PC-3 (cell line): Measurements from ENCODE around the gene DMAP1. TPM values are rescaled to one million over a fixed set of nuclear protein-coding genes. Genes with fewer than 3 reads are reported as not detected.

Experiments
- ATAC-seq: fragments of 200-7000 bp; cut with Tn5 transposase; 2 replicates; pipeline ENCODE4 v1.9.1; 2020; ENCODE audit warnings: mild to moderate bottlenecking, moderate library complexity
- BruUV-seq: library from RNA; stranded (reverse); fragments of 400-500 nt; replicated peaks from 2 replicates; lab custom pipeline; 2021; lab: Mats Ljungman, UMichigan
- CTCF ChIA-PET: fragments of 300-600 bp; sonication (Branson Sonifier 250); formaldehyde crosslinking; loops from one replicate; lab custom pipeline; 2022; ENCODE audit warnings: antibody characterized with exemption; lab: Charles Lee
- POLR2A ChIA-PET: fragments of 300-600 bp; sonication (Branson Sonifier 250); formaldehyde crosslinking; loops from one replicate; lab custom pipeline; 2022; ENCODE audit warnings: antibody characterized with exemption; ENCODE audit not compliant: unreplicated experiment; lab: Charles Lee
- DNase-seq: peaks from one replicate; pipeline ENCODE4 v3.0.0-alpha.2; 2015
- H2AFZ ChIP-seq: fragments of 300-600 bp; sonication (generic); 2 replicates; pipeline ENCODE4 v1.6.0; 2016; ENCODE audit warnings: antibody characterized with exemption, low read length
- H3F3A ChIP-seq: fragments of 300-600 bp; sonication (generic); one replicate; pipeline ENCODE4 v1.6.0; 2017; ENCODE audit warnings: antibody characterized with exemption, low read length, control low read depth, mild to moderate bottlenecking; ENCODE audit not compliant: unreplicated experiment
- H3K27ac ChIP-seq: fragments of 300-600 bp; sonication (generic); 2 replicates; pipeline ENCODE4 v1.5.1; 2016; ENCODE audit warnings: mild to moderate bottlenecking, low read length
- H3K27me3 ChIP-seq: fragments of 300-600 bp; sonication (generic); 2 replicates; pipeline ENCODE4 v1.6.1; 2016; ENCODE audit warnings: low read length, mixed read lengths
- H3K36me3 ChIP-seq: fragments of 300-600 bp; sonication (generic); 2 replicates; pipeline ENCODE4 v1.6.1; 2016; ENCODE audit warnings: low read depth, mixed run types, low read length, mixed read lengths
- H3K4me1 ChIP-seq: fragments of 300-600 bp; sonication (generic); 2 replicates; pipeline ENCODE4 v1.5.1; 2016; ENCODE audit warnings: low read length; ENCODE audit not compliant: insufficient read depth
- H3K4me2 ChIP-seq: fragments of 300-600 bp; sonication (generic); 2 replicates; pipeline ENCODE4 v1.6.0; 2016; ENCODE audit warnings: low read length
- H3K4me3 ChIP-seq: fragments of 300-600 bp; sonication (generic); 2 replicates; pipeline ENCODE4 v1.5.1; 2016; ENCODE audit warnings: mild to moderate bottlenecking, low read length, mixed read lengths
- H3K79me2 ChIP-seq: fragments of 300-600 bp; sonication (generic); 2 replicates; pipeline ENCODE4 v1.6.1; 2017; ENCODE audit warnings: low read length, mixed read lengths
- H3K9ac ChIP-seq: fragments of 300-600 bp; sonication (generic); 2 replicates; pipeline ENCODE4 v1.6.0; 2016; ENCODE audit warnings: mild to moderate bottlenecking, low read length
- H3K9me2 ChIP-seq: fragments of 300-600 bp; sonication (generic); replicated peaks from 2 replicates; pipeline ENCODE4 v1.6.1; 2016; ENCODE audit warnings: mixed run types, low read length, mixed read lengths
- H3K9me3 ChIP-seq: fragments of 300-600 bp; sonication (generic); 2 replicates; pipeline ENCODE4 v1.6.1; 2016; ENCODE audit warnings: low read length, mixed read lengths
- H4K20me1 ChIP-seq: fragments of 300-600 bp; sonication (generic); 2 replicates; pipeline ENCODE4 v1.6.1; 2016; ENCODE audit warnings: low read length, mixed read lengths
- CTCF ChIP-seq: fragments of 300-600 bp; sonication (generic); conservative IDR thresholded peaks from 2 replicates; pipeline ENCODE4 v1.5.1; 2017; ENCODE audit warnings: antibody characterized with exemption, low read depth, mild to moderate bottlenecking, low read length
- EZH2 ChIP-seq: fragments of 300-600 bp; sonication (generic); IDR thresholded peaks from one replicate; pipeline ENCODE4 v1.6.1; 2017; ENCODE audit warnings: antibody characterized with exemption, mild to moderate bottlenecking, low read length; ENCODE audit not compliant: unreplicated experiment
- EZH2phosphoT487 ChIP-seq: fragments of 300-600 bp; sonication (generic); IDR thresholded peaks from 2 replicates; pipeline ENCODE4 v1.6.1; 2018; ENCODE audit warnings: mild to moderate bottlenecking, antibody characterized with exemption, low read length, borderline replicate concordance
- intact Hi-C: fragments of 100-400 bp; cut with micrococcal nuclease; formaldehyde crosslinking; loops from 2 replicates; pipeline ENCODE4 v1.9.0; 2023
- total RNA-seq: library from RNA; depleted of rRNA; stranded (reverse); fragments of >200 nt; gene quantifications from 2 replicates; pipeline ENCODE4 v1.2.3, GENCODE V29; 2014

DMAP1 gene
- total RNA-seq, 1 experiment from 2014 or later: 55.5 TPM

DNA sequence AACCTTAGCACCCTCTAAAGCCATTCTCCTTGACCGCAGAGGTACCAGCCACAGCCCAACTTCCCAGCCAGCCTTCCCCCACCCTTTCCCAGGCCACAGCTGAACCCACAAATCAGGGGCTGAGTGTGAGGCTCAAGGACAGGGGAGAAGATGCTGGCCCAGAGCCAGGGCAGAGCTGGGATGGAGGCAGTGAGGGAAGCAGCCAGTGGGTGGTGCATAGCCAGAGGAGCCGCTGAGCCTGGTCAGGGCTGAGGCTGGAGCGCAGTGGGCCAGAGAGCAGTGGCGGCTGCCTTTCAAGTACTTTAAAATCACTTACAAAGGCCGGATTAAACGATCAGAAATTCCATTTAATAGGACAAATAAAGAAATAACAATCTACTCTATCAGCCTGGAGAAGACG lies 36.3 kb downstream of the DMAP1 start:
- Histone ChIP-seq H2AFZ (no peak overlapping the region), H3K9me2 (no peaks in the 10 kb centered on the region), H3K9me3 (no peaks in the 10 kb centered on the region), H4K20me1 (no peaks in the 10 kb centered on the region), H3K4me2 (no peak overlapping the region), H3K9ac (no peak overlapping the region), H3K36me3 (0 out of 2 replicates have a peak, but pooled peaks cover 3% of the 10 kb centered on the region), H3K4me3 (no peak overlapping the region), H3K79me2 (no peaks in the 10 kb centered on the region), H3K4me1 (no peaks in the 10 kb centered on the region), H3F3A (no peaks in the 10 kb centered on the region), H3K27ac (no peak overlapping the region), H3K27me3 (no peaks in the 10 kb centered on the region)
- no peak for ATAC-seq
- no TSS peak for BruUV-seq
- intact Hi-C loops: no loop called here
- TF ChIP-seq EZH2 (no peak), EZH2phosphoT487 (no peak), CTCF (no peak)
- POLR2A ChIA-PET: no interaction called here
- CTCF ChIA-PET: no interaction called here
- no peak for DNase-seq

DNA sequence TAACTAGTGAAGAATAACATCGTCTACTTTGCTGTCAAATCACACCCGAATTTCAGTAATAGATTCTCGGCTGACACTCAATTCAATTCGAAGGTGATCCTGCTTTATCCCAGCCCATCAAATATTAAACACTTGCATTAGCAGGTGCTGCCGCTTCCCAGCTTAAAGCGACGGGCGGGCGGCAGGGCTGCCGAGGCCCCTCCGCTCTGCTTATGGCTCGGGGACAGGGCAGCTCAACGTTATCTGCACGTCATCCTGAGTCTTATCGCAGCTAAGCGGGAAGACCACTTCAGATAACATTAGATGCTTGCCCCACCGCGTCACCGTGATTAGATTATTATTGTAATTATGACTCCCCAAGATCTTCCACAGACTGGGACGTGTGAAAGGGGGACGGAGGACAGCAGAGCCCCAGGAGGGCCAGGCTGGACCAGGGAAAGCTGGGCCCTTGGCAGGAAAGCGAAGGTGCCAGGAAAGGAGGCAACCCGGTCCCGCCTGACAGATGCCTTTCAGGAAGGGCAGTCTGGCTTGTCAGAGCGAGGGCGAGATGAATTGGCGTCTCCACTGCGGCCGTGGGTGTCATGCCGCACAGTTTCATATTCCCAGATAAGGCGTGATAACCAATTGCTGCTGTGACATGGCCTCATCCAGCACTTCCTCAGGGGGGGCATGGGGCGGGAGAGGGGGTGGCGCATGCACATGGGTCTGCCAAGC lies 37.0 kb downstream of the DMAP1 start:
- no peak overlapping the region for H3K4me3 ChIP-seq
- H2AFZ ChIP-seq: no peak overlapping the region
- 0 out of 2 replicates have a peak, but pooled peaks cover 3% of the 10 kb centered on the region for H3K36me3 ChIP-seq
- no peaks in the 10 kb centered on the region for H3K4me1 ChIP-seq
- no TSS peak for BruUV-seq
- no peaks in the 10 kb centered on the region for H3K9me2 ChIP-seq
- TF ChIP-seq CTCF: no peak
- no peak overlapping the region for H3K9ac ChIP-seq
- ChIA-PET POLR2A (no interaction called here), CTCF (no interaction called here)
- intact Hi-C loops: no loop called here
- H3F3A ChIP-seq: no peaks in the 10 kb centered on the region
- no peaks in the 10 kb centered on the region for H3K27me3 ChIP-seq
- no peak for DNase-seq
- H3K4me2 ChIP-seq: no peak overlapping the region
- no peaks in the 10 kb centered on the region for H3K9me3 ChIP-seq
- no peak for ATAC-seq
- H3K27ac ChIP-seq: no peak overlapping the region
- no peaks in the 10 kb centered on the region for H4K20me1 ChIP-seq
- no peaks in the 10 kb centered on the region for H3K79me2 ChIP-seq

DNA sequence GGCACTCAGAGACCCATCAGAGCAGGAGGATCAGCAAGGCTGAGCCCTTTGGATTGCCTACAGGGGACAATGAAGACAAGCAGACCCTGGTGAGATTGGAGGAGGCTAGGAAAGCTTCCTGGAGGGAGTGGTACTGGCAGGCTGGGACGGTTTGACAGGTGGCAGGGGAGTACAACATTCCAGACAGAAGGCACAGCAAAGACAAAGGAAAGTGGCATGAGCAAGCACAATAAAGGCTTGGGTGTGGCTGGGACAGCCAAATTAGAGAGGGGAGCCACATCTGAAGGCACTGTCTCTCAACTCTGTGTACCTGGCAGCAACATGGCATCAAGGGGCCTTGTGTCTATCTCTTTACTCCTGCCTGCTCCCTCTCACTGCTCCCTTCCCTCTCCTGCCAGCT lies 38.2 kb downstream of the DMAP1 start:
- no peak for TF ChIP-seq EZH2phosphoT487
- TF ChIP-seq EZH2: no peak
- TF ChIP-seq CTCF: no peak
- CTCF ChIA-PET: no interaction called here

More for the DNA sequence above, 38.2 kb downstream of the DMAP1 start:
- intact Hi-C loops: no loop called here
- H3K36me3 ChIP-seq: 0 out of 2 replicates have a peak, but pooled peaks cover 3% of the 10 kb centered on the region
- POLR2A ChIA-PET: interaction anchor here (0.7 kb wide), 1 partner anchor 915 kb away, joined by 3 read pairs; no protein-coding TSS in a partner anchor
- no peaks in the 10 kb centered on the region for H3K9me2 ChIP-seq
- H4K20me1 ChIP-seq: no peaks in the 10 kb centered on the region
- H3F3A ChIP-seq: no peaks in the 10 kb centered on the region
- H3K9ac ChIP-seq: no peak overlapping the region
- H3K4me3 ChIP-seq: no peak overlapping the region
- H3K4me1 ChIP-seq: no peaks in the 10 kb centered on the region
- no peak overlapping the region for H2AFZ ChIP-seq
- H3K9me3 ChIP-seq: no peaks in the 10 kb centered on the region
- DNase-seq (no peak), ATAC-seq (peak; percentile 29; the same call in 1 of the 2 replicates)
- BruUV-seq: no TSS peak
- no peak overlapping the region for H3K4me2 ChIP-seq
- H3K27ac ChIP-seq: no peak overlapping the region
- no peaks in the 10 kb centered on the region for H3K79me2 ChIP-seq
- no peaks in the 10 kb centered on the region for H3K27me3 ChIP-seq
